Tibial artery (tissue), 4 donors: ENCODE measurements around the gene FANCL.
"Not testable (repeated sequence)": the region's sequence is repeated elsewhere in the genome, so short reads cannot be mapped to it uniquely, and the experiment has no call there.

Experiments
- DNase-seq, 2 donors: peaks; one replicate each; pipeline ENCODE4 v3.0.0-alpha.2; 2019
- H3K27ac ChIP-seq, 2 donors: fragments of 200-600 bp; sonication (generic) in 1 of 2; 1 replicate in 1 of 2; 2 replicates in 1 of 2; pipeline ENCODE4 v1.5.1; 2018 to 2019; ENCODE audit warnings: mild to moderate bottlenecking in 1 of 2
- H3K27me3 ChIP-seq, 2 donors: fragments of 200-600 bp; sonication (generic) in 1 of 2; one replicate each; pipeline versions ENCODE4 v1.5.1 to v1.6.0; 2016 to 2019
- H3K36me3 ChIP-seq, 3 donors: fragments of 200-600 bp; sonication (generic) in 2 of 3; one replicate each; pipeline ENCODE4 v1.5.1; 2016 to 2019; ENCODE audit warnings: mild to moderate bottlenecking in 2 of 3
- H3K4me1 ChIP-seq, 4 donors: fragments of 200-600 bp; sonication (generic) in 2 of 4; 1 replicate in 3 of 4; 2 replicates in 1 of 4; pipeline ENCODE4 v1.5.1; 2016 to 2019
- H3K4me3 ChIP-seq, 2 donors: fragments of 200-600 bp; sonication (generic) in 1 of 2; 1 replicate in 1 of 2; 2 replicates in 1 of 2; pipeline ENCODE4 v1.5.1; 2018 to 2019; ENCODE audit warnings: mild to moderate bottlenecking in 2 of 2
- H3K9me3 ChIP-seq, 3 donors: fragments of 200-600 bp; sonication (generic) in 1 of 3; one replicate each; pipeline ENCODE4 v1.5.1; 2016 to 2019
- CTCF ChIP-seq, 2 experiments: fragments of 200-600 bp in 1 of 2; fragments of 450-650 bp in 1 of 2; IDR thresholded peaks; one replicate each; pipeline ENCODE4 v1.5.1; 2017 to 2019; ENCODE audit warnings: antibody characterized with exemption in 2 of 2, mild to moderate bottlenecking in 1 of 2, moderate library complexity in 1 of 2
- intact Hi-C: fragments of 100-400 bp; cut with DNase I; formaldehyde crosslinking; loops from one replicate; pipeline ENCODE4 v1.15.0; 2023; ENCODE audit warnings: low total_unique reads

The FANCL gene

GRCh38 chr2:58266211-58266610 lies 25.1 kb upstream of the FANCL start:
- no peak for TF ChIP-seq CTCF (IDR thresholded peaks at IDR 0.05)
- no peaks in the 10 kb centered on the region for H3K4me1 ChIP-seq
- no peak for DNase-seq
- H3K4me3 ChIP-seq, result no peak overlapping the region
- no peaks in the 10 kb centered on the region for H3K9me3 ChIP-seq
- H3K36me3 ChIP-seq, result no peaks in the 10 kb centered on the region
- no peaks in the 10 kb centered on the region for H3K27me3 ChIP-seq
- H3K27ac ChIP-seq, result no peak overlapping the region
- intact Hi-C loops, result no loop called here

- intact Hi-C loops, result no loop called here
- Histone ChIP-seq H3K27me3 (no peaks in the 10 kb centered on the region), H3K9me3 (no peaks in the 10 kb centered on the region), H3K36me3 (no peaks in the 10 kb centered on the region), H3K27ac (no peak overlapping the region), H3K4me3 (no peak overlapping the region), H3K4me1 (no peaks in the 10 kb centered on the region)
- DNase-seq, result no peak
- no peak for TF ChIP-seq CTCF (IDR thresholded peaks at IDR 0.05)
These were observed 20.1 kb upstream of the FANCL start for GRCh38 chr2:58261209-58261608.

- H3K4me3 ChIP-seq, H3K4me1 ChIP-seq, intact Hi-C loops, H3K27ac ChIP-seq, H3K27me3 ChIP-seq, DNase-seq, H3K36me3 ChIP-seq, H3K9me3 ChIP-seq: not testable (repeated sequence)
These were observed 17.3 kb upstream of the FANCL start for GRCh38 chr2:58258456-58258855.

GRCh38 chr2:58251331-58252201 lies 10.4 kb upstream of the FANCL start:
- intact Hi-C loops, H3K4me3 ChIP-seq, H3K27me3 ChIP-seq, H3K36me3 ChIP-seq, H3K27ac ChIP-seq, H3K4me1 ChIP-seq, H3K9me3 ChIP-seq, DNase-seq: not testable (repeated sequence)

GRCh38 chr2:58241546-58241864 lies 380 bp upstream of the FANCL start:
- Histone ChIP-seq H3K27ac (peak overlapping the region; percentile 78 to 81), H3K36me3 (no peaks in the 10 kb centered on the region)
- intact Hi-C loops, result loop anchor here (10.0 kb wide), 1 partner anchor 197 kb away; the partner anchor contains the start of gene VRK2

GRCh38 chr2:58239243-58239925 lies 1.7 kb downstream of the FANCL start:
- no peak overlapping the region for H3K4me3 ChIP-seq
- no peaks in the 10 kb centered on the region for H3K27me3 ChIP-seq
- intact Hi-C loops, result no loop called here
- peaks cover 0 to 16% (median 6%) of the 10 kb centered on the region in 4 donors for H3K4me1 ChIP-seq
- no peak for DNase-seq
- no peak for TF ChIP-seq CTCF (IDR thresholded peaks at IDR 0.05)
- no peaks in the 10 kb centered on the region for H3K9me3 ChIP-seq
- H3K27ac ChIP-seq, result no peak overlapping the region
- H3K36me3 ChIP-seq, result no peaks in the 10 kb centered on the region

More at GRCh38 chr2:58241546-58241864, 380 bp upstream of the FANCL start:
- Histone ChIP-seq H3K4me3 (peak overlapping the region; percentile 83 to 87), H3K9me3 (no peaks in the 10 kb centered on the region), H3K4me1 (peaks cover 0 to 16% (median 6%) of the 10 kb centered on the region in 4 donors), H3K27me3 (no peaks in the 10 kb centered on the region)
- TF ChIP-seq CTCF (IDR thresholded peaks at IDR 0.05), result no peak
- no peak for DNase-seq
